Rectal smooth muscle tissue (tissue), 1 donor: Measurements from ENCODE around the gene AGAP1.

Experiments
- H3K27ac ChIP-seq: one replicate; pipeline ENCODE4 v1.7.0; 2013; ENCODE audit warnings: low read depth, low read length, inconsistent platforms
- H3K27me3 ChIP-seq: one replicate; pipeline ENCODE4 v1.7.0; 2013; ENCODE audit warnings: low read length; ENCODE audit not compliant: control insufficient read depth, insufficient read depth
- H3K36me3 ChIP-seq: one replicate; pipeline ENCODE4 v1.7.0; 2013; ENCODE audit warnings: low read length; ENCODE audit not compliant: control insufficient read depth, insufficient read depth
- H3K4me1 ChIP-seq: one replicate; pipeline ENCODE4 v1.7.0; 2013; ENCODE audit warnings: low read length; ENCODE audit not compliant: control insufficient read depth, insufficient read depth
- H3K4me3 ChIP-seq: one replicate; pipeline ENCODE4 v1.7.0; 2013; ENCODE audit warnings: low read length
- H3K9ac ChIP-seq: one replicate; pipeline ENCODE4 v1.7.0; 2013; ENCODE audit warnings: low read length

The AGAP1 gene

DNA sequence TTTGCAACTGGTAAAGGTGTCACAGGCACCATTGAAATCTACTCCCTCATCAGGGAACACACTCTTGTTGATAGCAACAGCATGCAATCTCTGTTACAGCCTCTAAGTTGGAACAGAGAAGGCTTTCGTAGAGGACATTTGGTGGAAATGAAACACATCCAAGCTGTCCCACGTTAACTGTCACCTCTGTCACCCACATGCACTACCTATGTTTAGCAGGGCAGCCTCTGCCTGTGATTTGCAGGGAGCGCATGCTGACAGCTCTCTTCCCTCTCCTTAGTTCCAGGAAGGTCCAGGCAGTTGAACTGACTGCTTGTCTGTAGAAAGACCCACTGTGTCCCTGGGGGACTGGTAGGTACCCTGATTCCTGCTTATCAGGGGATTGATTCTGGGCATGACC is 367.5 kb downstream of the AGAP1 start:
- Histone ChIP-seq H3K27ac (no peak overlapping the region), H3K27me3 (no peaks in the 10 kb centered on the region), H3K4me1 (no peaks in the 10 kb centered on the region), H3K9ac (no peak overlapping the region), H3K36me3 (no peaks in the 10 kb centered on the region), H3K4me3 (no peak overlapping the region)

DNA sequence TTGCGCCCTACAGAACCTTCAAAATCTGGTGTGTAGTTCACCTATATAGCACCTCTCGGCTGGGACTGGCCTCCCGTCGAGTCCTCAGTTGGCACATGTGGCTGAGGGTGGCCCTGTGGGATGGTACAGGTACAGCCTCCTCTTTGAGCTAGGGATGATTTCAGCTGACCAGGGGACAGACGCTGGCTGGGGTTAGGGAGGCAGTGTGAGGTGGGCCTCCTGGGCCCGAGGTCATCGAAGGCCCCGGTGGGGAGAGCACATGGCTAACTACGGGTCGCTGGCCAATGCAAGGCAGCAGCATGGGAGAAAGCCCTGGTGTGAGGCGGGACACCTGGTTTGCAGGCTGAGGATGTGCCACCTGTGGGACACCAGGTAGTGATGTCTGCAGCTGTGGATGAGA is 369.6 kb downstream of the AGAP1 start:
- no peak overlapping the region for H3K9ac ChIP-seq
- H3K4me1 ChIP-seq, result no peaks in the 10 kb centered on the region
- no peak overlapping the region for H3K27ac ChIP-seq
- no peaks in the 10 kb centered on the region for H3K36me3 ChIP-seq
- H3K27me3 ChIP-seq, result no peaks in the 10 kb centered on the region
- H3K4me3 ChIP-seq, result no peak overlapping the region

DNA sequence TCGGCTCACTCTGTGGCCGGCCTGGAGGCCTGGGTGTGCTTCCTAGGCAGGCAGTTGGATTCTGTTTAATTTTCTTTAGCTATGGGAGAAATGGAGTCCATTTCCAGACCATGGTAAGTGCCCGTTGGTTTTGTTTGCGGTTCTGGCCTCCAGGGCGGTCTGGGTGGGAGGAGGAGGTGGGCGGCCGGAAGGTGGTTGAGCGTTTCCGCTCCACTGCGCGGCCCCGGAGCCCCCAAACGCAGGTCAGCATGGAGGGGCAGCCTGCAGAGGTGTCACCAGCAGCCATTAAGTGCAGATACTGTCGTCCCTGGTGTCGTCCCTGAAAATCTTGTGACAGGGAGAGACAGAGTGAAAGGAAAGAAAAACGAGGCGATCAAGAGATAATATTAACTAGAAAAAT is 370.5 kb downstream of the AGAP1 start:
- Histone ChIP-seq H3K27me3 (no peaks in the 10 kb centered on the region), H3K27ac (no peak overlapping the region), H3K4me1 (no peaks in the 10 kb centered on the region), H3K36me3 (no peaks in the 10 kb centered on the region), H3K9ac (no peak overlapping the region), H3K4me3 (no peak overlapping the region)

DNA sequence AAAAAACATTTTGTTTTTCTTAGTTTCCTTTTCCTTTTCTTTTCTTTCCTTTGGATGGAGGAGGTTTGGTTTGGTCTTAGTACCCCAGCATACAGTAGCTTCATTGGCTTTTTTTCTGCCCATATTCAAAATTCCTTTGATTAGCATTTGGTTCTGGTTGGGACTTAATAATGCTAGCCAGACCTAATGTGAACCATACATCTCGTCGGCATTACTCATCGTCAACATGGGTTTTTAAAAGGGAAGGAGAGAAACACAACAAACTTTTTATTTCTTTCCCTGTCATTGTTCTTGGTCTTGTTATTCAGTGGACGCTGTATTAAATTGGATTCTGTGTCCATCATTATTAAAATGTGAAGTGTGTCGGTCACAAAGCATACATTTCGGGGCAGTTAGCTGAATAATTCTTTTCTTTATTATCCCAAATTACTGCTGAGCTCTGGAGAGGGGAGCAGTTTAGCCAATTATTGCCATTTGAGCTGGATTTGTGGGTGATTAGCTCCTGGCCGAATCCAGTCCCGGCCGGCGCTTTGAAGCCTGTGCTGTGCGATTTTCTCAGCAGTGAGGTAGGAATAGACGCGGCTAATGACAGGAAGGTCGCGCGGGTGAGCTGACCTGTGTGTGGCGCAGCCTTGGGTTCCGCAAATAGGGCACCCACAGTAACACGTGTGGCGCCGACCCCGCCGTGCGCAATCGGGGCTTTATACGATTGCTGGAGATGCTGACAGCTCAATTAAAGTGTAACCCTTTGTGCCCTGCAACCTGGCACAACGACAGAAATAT is 371.1 kb downstream of the AGAP1 start:
- no peaks in the 10 kb centered on the region for H3K36me3 ChIP-seq
- H3K4me3 ChIP-seq, result no peak overlapping the region
- no peaks in the 10 kb centered on the region for H3K4me1 ChIP-seq
- H3K27ac ChIP-seq, result no peak overlapping the region
- no peaks in the 10 kb centered on the region for H3K27me3 ChIP-seq
- H3K9ac ChIP-seq, result no peak overlapping the region

DNA sequence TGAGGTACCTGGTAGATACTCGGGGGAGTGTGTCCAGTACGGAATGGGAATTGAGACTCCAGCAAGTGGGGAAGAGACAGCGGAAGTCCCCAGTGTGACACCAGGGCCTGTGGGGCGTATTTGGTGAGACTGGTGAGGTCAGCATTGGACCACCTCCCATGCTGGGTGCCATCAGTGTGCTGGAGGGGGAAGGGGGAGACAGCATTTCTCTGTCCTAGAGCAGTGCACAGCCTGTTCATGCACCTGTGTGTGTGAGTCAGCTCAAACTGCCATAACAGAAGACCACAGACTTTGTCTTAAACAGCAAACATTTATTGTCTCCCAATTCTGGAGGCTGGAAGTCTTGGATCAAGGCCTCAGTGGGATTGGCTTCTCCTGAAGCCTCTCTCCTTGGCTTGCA is 372.5 kb downstream of the AGAP1 start:
- no peaks in the 10 kb centered on the region for H3K27me3 ChIP-seq
- no peak overlapping the region for H3K4me3 ChIP-seq
- H3K36me3 ChIP-seq, result no peaks in the 10 kb centered on the region
- no peak overlapping the region for H3K27ac ChIP-seq
- H3K9ac ChIP-seq, result no peak overlapping the region
- no peaks in the 10 kb centered on the region for H3K4me1 ChIP-seq

DNA sequence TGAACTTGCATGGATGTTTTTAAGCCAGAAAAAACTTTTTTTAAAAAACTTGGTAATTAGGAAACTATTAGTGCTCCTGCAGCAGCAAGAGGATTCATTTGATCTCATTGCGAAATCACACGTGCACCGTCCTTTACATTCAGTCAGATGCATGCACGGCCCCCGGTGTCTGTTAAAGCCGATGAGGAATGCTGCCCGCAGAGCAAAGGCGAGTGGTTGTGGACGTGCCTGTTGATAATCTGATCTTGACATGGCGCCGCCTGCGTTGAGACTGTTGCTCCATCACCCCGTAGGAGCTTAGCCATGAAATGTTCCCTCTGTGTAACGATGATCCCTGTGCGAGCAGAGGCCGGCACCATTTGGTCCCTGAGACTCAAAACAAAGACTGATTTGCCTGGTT is 374.4 kb downstream of the AGAP1 start:
- H3K27ac ChIP-seq, result no peak overlapping the region
- no peaks in the 10 kb centered on the region for H3K27me3 ChIP-seq
- no peak overlapping the region for H3K9ac ChIP-seq
- H3K4me1 ChIP-seq, result no peaks in the 10 kb centered on the region
- H3K36me3 ChIP-seq, result no peaks in the 10 kb centered on the region
- H3K4me3 ChIP-seq, result no peak overlapping the region

DNA sequence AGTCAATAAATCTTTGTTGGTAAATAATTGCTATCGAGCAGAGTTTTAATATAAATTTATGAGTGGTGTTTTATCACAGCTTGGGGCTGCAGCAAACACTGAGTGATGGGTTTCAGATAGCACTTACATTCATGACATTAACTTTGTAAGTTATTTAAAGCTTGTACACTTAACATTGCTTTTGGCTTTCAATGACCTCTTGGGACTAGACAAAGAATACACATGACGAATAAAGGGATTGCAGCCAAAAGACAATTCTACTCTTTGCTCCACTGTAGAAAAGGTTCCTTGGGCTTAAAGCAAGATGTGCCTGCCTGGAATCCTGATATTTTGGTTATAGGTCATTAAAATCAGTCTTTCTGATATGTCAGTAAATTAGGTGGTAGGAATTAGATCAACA is 374.8 kb downstream of the AGAP1 start:
- H3K4me1 ChIP-seq, result no peaks in the 10 kb centered on the region
- no peaks in the 10 kb centered on the region for H3K27me3 ChIP-seq

DNA sequence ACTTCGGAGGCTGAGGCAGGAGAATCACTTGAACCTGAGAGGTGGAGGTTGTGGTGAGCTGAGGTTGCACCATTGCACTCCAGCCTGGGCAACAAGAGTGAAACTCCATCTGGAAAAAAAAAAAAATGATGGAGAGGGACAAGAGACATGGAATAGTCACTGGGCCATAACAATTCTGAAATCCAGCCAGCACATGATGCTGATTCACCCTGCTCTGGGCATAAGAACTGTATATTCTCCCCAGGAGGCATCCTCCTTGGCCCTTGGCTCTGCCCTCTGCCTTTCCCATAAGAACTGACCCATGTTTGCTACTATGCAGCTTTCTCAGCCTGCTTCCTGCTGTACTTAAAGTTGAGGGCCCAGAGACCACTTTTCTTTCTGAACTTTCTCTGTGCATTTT is 376.7 kb downstream of the AGAP1 start:
- H3K4me3 ChIP-seq, result no peak overlapping the region
- H3K9ac ChIP-seq, result no peak overlapping the region
- no peak overlapping the region for H3K27ac ChIP-seq
- no peaks in the 10 kb centered on the region for H3K4me1 ChIP-seq
- H3K27me3 ChIP-seq, result no peaks in the 10 kb centered on the region
- no peaks in the 10 kb centered on the region for H3K36me3 ChIP-seq

More for the DNA sequence above, 374.8 kb downstream of the AGAP1 start:
- no peak overlapping the region for H3K4me3 ChIP-seq
- H3K36me3 ChIP-seq, result no peaks in the 10 kb centered on the region
- H3K27ac ChIP-seq, result no peak overlapping the region
- no peak overlapping the region for H3K9ac ChIP-seq

DNA sequence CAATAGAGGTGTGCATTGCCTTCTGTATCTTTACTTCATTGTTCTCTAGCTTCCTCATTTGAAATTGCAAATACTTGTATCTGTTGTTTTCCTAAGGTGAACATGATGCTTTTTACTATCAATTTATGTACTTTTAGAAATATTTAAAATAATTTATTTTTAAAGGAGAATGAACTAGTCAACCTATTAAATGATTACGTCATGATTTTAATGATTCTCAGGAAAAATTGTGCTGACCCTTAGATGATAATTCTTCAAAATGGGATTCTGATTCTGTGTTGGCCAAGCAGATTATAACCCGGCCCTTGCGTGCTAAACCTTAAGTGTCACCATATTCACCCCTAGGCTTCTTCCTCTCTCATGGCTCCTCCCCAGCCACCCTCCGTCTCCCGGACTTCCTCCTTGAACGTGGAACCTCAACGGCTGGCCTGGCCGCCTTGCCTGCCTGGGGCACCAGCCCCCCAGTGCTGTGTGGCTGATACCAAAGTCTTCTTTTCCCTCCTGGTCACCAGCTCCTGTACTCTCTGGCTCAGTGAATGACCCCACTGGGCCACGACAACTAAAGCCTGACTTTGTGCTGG is 382.3 kb downstream of the AGAP1 start:
- H3K9ac ChIP-seq, result no peak overlapping the region
- H3K4me1 ChIP-seq, result no peaks in the 10 kb centered on the region
- no peaks in the 10 kb centered on the region for H3K36me3 ChIP-seq
- no peaks in the 10 kb centered on the region for H3K27me3 ChIP-seq
- no peak overlapping the region for H3K27ac ChIP-seq
- H3K4me3 ChIP-seq, result no peak overlapping the region

DNA sequence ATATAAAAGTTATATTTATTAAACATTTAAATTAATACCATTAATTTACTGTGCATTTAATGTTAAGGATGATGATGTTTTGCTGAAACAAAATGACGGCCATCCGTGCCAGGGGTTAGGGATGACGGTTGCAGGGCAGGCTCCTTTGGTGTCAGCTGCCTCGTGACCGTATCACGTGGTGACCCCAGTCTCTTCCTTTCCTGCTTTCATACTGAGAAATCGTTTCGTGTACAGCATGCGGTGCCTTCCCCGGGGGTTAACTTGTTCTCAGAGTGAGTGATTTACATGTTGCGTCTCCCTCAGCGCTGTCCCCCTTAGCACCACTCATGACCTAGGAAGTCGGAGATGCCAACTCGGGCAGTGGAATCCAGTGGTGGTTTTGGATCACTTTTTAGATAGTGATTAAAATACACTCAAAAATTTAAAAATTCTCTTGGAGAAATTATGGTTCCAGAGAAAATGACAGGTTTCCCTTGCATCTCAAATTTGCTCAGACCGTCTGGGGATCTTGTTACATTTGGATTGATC is 383.5 kb downstream of the AGAP1 start:
- Histone ChIP-seq H3K4me3 (no peak overlapping the region), H3K27ac (no peak overlapping the region), H3K27me3 (no peaks in the 10 kb centered on the region), H3K36me3 (no peaks in the 10 kb centered on the region), H3K9ac (no peak overlapping the region), H3K4me1 (no peaks in the 10 kb centered on the region)

DNA sequence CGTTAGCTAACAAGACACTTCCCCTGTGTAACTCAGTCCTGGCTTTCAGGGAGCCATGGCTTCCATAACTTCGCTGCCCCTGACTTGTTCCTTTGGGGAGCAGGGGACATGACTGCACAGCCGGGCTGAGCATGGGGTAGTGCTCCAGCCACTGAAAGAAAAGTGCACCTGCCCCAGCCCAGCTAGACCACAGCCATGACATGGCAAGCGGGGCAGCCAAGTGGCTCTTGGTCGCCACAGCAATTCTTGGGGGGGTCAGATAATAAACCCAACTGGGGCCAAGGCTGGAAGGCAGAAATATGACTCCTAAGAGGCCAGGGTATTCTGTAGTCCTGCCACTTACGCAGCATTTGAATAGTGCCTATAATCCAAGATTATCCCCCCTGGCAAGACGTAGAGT is 385.3 kb downstream of the AGAP1 start:
- Histone ChIP-seq H3K9ac (no peak overlapping the region), H3K4me3 (no peak overlapping the region), H3K27ac (no peak overlapping the region), H3K36me3 (no peaks in the 10 kb centered on the region), H3K4me1 (no peaks in the 10 kb centered on the region), H3K27me3 (no peaks in the 10 kb centered on the region)

DNA sequence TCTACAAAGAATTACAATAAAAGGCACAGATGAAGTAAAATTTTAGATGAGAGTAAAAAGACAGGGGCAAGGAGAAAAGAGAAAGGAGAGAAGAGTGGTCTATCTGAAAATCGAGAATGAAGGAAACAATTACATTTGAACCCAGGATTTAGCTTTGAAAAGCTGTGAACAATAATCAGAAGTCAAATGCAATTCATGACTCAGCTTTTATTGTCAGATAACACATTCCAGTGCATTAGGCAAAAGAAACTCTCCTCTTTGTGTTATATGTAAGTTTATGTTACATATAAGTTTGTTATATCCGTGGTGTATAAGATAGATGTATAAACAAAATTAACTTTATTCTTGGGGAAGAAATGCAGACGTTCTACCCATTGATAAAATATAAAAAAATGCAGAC is 389.8 kb downstream of the AGAP1 start:
- no peaks in the 10 kb centered on the region for H3K36me3 ChIP-seq
- no peaks in the 10 kb centered on the region for H3K4me1 ChIP-seq
- no peak overlapping the region for H3K9ac ChIP-seq
- H3K27ac ChIP-seq, result no peak overlapping the region
- H3K27me3 ChIP-seq, result no peaks in the 10 kb centered on the region
- H3K4me3 ChIP-seq, result no peak overlapping the region

DNA sequence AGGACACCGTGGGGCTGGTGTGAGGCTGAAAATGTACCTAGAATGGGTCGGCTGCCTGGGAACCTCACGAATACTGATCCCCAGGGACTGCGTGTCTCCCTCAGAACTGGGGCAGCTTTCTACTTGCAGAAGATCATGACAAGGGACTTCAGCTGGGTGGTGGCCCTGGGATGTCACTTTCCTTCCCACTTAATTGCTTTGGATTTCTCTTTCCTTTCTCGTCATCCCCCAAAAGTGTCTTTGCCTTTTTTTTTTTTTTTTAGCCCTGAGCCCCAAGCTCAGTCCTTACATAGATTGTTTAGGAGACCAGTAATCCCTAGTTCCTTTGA is 395.4 kb downstream of the AGAP1 start:
- H3K27ac ChIP-seq, result no peak overlapping the region
- no peak overlapping the region for H3K4me3 ChIP-seq
- H3K36me3 ChIP-seq, result peaks cover 4% of the 10 kb centered on the region
- no peaks in the 10 kb centered on the region for H3K27me3 ChIP-seq
- no peak overlapping the region for H3K9ac ChIP-seq
- no peaks in the 10 kb centered on the region for H3K4me1 ChIP-seq
